ENCODE results near the gene PGAM5. TPM values are rescaled to one million over a fixed set of nuclear protein-coding genes. Genes with fewer than 3 reads are reported as not detected.
A peak's percentile ranks its signal among the peaks of the same experiment; 100 is the strongest.

Gene PGAM5
- total and polyA plus RNA-seq, 2 of the 13 experiments (the other 11 are each of a cell fraction or from before 2014, with no cell fraction given), result 18.0 to 77.9 TPM

- 0 out of 2 replicates have a peak, but pooled peaks have one; percentile 30 for TF ChIP-seq ZNF770 (CRISPR knock-in tag; IDR thresholded peaks at IDR 0.05)
- peak; percentile 44; the same call in 1 of the 2 replicates for TF ChIP-seq DR1 (CRISPR knock-in tag; IDR thresholded peaks at IDR 0.05)
- TF ChIP-seq FOXP4 (CRISPR knock-in tag; IDR thresholded peaks at IDR 0.05), result no peak; the same call in 1 of the 2 replicates
- TF ChIP-seq POLR2A (IDR thresholded peaks at IDR 0.05; ENCODE audit: insufficient read depth in 1 of 2, low read depth in 2 of 2, low read length in 2 of 2), result peak; percentile 35 to 70; a peak in 3 of 4 replicates
- TF ChIP-seq HOXA3 (CRISPR knock-in tag; IDR thresholded peaks at IDR 0.05), result peak; percentile 55
- peak; percentile 71; the same call in 1 of the 2 replicates for TF ChIP-seq SALL1 (CRISPR knock-in tag; IDR thresholded peaks at IDR 0.05)
- 0 out of 2 replicates have a peak, but pooled peaks have one; percentile 17 for TF ChIP-seq MED1 (CRISPR knock-in tag; IDR thresholded peaks at IDR 0.05)
- TF ChIP-seq E2F1 (CRISPR knock-in tag; IDR thresholded peaks at IDR 0.05), result peak; percentile 95
- no peak for TF ChIP-seq ZNF33B (CRISPR knock-in tag; IDR thresholded peaks at IDR 0.05)
- 0 out of 2 replicates have a peak, but pooled peaks have one; percentile 54 for TF ChIP-seq ZBED4 (CRISPR knock-in tag; IDR thresholded peaks at IDR 0.05; ENCODE audit: borderline replicate concordance)
- TF ChIP-seq PCBP1 (IDR thresholded peaks at IDR 0.05; ENCODE audit: borderline replicate concordance, low read depth, low read length), result no peak
- TF ChIP-seq ZEB1 (IDR thresholded peaks at IDR 0.05; ENCODE audit: insufficient replicate concordance, low read depth), result no peak
- no peak for TF ChIP-seq ZNF775 (CRISPR knock-in tag; IDR thresholded peaks at IDR 0.05; ENCODE audit: borderline replicate concordance)
- TF ChIP-seq ZNF547 (CRISPR knock-in tag; IDR thresholded peaks at IDR 0.05), result peak; percentile 47; the same call in 1 of the 2 replicates
- TF ChIP-seq ZNF354B (CRISPR knock-in tag; IDR thresholded peaks at IDR 0.05), result no peak
- TF ChIP-seq HDAC2 (CRISPR knock-in tag; IDR thresholded peaks at IDR 0.05), result 0 out of 2 replicates have a peak, but pooled peaks have one; percentile 14
- peak; percentile 55 for TF ChIP-seq PHF5A (CRISPR knock-in tag; IDR thresholded peaks at IDR 0.05; ENCODE audit: low read depth, unreplicated experiment)
- TF ChIP-seq ZNF350 (CRISPR knock-in tag; IDR thresholded peaks at IDR 0.05; ENCODE audit: borderline replicate concordance, low read depth), result no peak
- no peak for TF ChIP-seq ZNF44 (CRISPR knock-in tag; IDR thresholded peaks at IDR 0.05)
- TF ChIP-seq ZNF879 (CRISPR knock-in tag; IDR thresholded peaks at IDR 0.05), result no peak
Measured at GRCh38 chr12:132687211-132688164, 23.2 kb upstream of the PGAM5 start, which contains the start of the genes POLE and PXMP2 (continued).
